IPS DF 4.7 (cell line): ENCODE data around the gene MBTPS1.

Experiments
- DNase-seq: peaks from one replicate; pipeline ENCODE4 v3.0.0-alpha.2; 2013; ENCODE audit warnings: low spot score; ENCODE audit errors: extremely low read depth

MBTPS1 gene

GRCh38 chr16:84036982-84037425 lies 79.7 kb downstream of the MBTPS1 start:
- DNase-seq: no peak

GRCh38 chr16:84036131-84036530 lies 80.6 kb downstream of the MBTPS1 start:
- no peak for DNase-seq

- no peak for DNase-seq
These were observed 82.2 kb downstream of the MBTPS1 start for GRCh38 chr16:84034516-84034915.

DNA sequence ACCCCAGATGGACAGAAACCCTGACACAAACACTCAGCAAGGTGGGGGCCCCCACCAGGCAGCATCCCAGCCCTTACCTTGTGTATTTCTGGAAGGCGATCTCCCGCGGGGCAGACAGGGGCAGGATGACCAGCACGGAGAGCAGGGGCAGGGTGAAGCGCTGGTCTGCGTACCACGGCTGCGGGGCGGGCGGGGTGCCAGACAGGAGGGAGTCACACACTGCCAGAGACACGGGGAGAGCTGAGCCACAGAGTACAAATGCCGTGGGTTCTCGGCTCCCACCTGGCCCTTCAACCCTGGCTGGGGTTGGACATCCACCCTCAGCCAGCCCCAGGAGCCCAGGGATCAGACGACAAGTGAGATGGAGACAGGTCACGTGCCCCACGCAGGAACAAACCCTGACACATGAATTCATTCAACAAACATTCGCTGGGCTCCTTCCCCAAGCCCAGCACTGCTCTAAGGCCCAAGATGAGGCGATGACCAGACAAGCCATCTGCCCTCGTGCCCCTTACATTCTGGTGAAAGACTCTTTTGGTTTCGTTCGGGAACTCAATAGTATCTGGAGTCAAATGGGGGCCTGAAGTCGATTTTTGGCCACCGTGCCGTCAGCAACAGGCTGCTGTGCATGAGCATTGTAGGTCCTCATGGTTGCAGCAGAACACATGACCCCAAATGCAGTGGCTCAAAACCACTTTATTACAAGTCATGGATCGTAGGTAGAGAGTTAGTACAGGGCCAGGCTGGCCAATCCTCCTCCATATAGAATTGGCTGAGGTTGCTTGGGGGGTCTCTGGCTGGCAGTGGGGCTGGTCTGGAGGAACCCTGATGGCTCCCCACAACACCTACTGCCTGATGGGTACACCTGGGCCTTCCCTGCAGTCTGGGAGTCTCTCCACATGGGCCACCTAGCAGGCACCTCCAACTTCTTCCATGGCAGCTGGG lies 83.2 kb downstream of the MBTPS1 start:
- no peak for DNase-seq

- no peak for DNase-seq
These were observed 84.1 kb downstream of the MBTPS1 start for GRCh38 chr16:84032458-84033178.

DNA sequence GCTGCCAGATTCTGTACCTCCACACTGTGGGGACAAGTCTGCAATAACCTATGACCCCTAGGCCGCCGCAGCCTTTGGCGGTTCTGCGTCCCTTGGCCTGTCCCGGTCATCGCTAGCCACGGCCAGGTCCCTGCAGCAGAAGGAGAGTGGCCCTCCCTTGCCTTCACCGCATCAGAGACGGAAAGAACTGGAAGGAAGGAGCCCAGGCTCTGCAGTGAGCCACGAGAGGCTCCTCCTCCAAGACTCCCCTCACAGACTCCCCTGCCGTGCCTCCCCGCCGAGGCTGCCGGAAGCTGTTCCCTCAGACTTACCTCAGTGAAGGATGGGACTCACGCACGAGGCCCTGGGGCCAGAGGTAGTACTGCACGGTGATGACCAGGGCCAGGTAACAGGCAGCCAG lies 85.2 kb downstream of the MBTPS1 start:
- DNase-seq: no peak

DNA sequence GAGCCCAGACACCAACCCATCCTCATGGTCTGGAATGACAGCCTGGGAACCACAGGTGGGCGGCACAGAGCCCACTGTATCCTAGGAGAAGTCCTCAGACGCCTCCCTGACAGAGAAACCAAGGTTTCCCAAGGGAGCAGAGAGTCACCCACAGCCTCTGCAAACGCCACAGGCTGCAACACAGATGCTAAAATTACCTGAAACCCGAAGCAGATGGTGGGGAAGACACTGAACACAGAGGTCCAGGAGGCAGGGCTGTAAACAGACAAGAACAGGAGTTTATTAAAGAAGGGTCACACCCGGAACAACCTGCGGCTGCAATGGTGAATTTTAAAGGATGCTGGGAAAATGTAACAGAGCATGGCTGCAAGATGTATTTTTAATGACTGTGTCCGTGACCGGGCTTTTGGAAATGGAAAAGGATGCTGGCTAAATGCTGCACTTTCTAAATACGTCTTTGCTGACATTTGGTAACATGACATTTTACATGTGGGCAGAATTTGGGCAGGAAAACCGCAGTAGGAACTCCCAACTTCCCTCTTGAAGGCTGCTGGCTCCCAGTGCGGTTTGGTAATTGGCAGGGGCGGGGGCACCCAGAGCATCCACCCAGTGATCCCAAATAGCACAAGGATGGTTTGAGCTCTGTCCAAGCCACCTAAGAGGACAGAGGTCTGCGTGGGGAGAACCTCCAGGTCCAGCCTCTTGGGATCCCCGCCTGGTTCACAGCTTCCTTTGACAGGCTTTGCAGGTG lies 87.3 kb downstream of the MBTPS1 start:
- no peak for DNase-seq

DNA sequence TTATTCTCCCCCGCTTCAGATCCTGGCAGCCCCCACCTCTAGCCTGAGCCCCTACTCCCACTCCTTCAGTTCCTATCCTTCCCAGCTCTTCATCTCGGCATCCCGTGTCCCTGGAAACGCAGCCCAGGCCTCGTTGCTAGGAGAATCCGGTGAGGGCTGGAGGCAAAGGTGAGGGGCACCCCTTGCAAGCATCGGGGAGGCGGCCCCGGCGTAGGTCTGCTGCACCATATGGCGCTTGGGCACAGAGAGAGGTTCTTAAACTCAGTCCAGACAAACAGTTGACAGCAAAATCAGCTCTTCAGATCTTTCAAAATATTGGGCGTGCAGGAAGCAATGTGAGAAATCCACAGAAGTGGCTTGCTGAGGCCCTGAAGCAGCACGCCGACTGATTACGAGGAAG lies 89.1 kb downstream of the MBTPS1 start:
- DNase-seq: no peak

DNA sequence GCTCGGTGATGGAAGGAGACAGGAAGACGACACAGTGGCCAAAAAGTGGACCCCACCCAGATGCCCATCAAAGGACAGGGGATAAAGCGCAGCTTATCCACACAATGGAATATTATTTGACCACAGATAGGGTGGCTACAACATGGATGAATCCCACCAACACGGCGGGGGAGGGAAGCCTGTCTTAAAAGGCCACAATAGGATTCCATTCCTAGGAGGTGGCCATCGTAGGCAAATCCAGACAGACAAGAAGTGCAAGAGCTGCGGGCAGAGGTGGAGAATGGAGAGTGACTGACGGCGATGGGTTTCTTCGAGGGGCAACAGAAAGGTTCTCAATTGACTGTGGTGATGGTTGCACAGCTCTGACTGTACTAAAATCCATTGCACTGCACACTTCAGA lies 90.1 kb downstream of the MBTPS1 start:
- no peak for DNase-seq

DNA sequence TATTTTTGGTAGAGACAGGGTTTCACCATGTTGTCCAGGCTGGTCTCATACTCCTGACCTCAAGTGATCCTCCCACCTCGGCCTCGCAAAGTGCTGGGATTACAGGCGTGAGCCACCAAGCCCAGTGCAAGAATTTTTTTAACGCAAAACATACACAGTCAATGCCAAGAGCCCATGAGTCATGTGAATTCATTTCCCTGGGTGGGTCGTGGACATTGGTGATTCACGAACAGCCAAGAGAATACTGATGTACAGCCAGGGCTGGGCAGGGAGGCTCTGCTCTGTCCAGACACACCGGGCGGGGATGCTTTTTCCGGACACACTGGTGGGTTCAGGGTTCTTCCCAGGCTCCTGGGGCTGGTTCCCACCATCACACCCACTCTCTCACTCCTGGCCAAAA lies 91.9 kb downstream of the MBTPS1 start:
- no peak for DNase-seq

DNA sequence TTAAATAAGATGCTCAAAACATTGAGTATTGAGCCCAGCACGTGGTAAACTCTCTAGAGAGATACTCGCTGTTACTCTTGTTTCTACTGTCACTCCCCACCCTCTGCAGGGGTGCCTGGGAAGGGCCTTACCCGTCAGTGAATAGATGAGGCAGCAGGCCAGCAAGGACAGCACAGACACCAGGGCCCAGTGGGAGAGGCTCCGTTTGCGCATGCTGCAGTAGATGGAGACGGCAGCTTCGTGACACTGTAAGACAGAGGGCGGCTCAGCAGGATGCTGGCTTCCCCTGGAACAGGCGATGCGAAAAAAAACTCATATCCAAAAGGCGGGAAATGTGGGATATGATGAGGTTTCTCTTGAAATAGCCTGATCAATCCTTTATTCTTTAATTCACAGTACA lies 94.1 kb downstream of the MBTPS1 start:
- DNase-seq: no peak

DNA sequence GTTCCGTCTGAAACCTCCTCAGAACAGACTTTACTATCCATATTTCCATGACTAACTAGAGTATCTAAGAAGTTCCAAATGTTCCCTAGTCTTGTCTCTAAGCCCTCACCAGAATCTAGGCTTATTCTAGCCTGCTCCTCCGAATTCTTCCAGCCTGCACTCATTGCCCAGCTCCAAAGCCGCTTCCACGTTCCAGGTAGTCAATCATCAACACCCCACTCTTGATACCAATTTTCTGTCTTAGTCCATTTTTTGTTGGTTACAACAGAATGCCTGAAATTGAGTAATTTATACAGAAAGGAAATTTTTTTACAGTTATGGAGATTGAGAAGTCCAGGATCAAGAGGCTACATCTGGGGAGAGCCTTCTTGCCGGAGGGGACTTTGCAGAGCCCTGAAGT lies 95.3 kb downstream of the MBTPS1 start:
- DNase-seq: no peak

DNA sequence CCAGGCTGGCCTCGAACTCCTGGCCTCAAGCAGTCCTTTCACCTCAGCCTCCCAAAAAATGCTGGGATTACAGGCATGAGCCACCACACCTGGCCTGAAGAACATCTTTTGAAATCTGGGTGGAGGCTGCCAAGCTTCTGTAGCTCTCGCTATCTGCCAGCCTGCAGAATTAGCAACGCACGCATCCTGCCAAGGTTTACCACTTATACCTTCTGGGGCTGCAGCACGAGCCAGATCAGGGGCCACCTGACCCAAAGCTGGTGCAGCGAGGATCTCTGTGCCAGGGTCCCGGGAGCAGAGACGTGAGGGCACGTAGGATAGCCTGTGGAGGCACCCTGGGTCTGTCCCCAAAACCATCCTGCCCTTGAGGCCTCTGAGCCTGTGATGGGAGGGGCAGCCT lies 96.4 kb downstream of the MBTPS1 start:
- no peak for DNase-seq

- DNase-seq: no peak
These were observed 98.0 kb downstream of the MBTPS1 start for GRCh38 chr16:84018710-84019109.

GRCh38 chr16:84016477-84016876 lies 100.3 kb downstream of the MBTPS1 start:
- no peak for DNase-seq

- no peak for DNase-seq
These were observed 101.3 kb downstream of the MBTPS1 start for GRCh38 chr16:84015399-84015798.

DNA sequence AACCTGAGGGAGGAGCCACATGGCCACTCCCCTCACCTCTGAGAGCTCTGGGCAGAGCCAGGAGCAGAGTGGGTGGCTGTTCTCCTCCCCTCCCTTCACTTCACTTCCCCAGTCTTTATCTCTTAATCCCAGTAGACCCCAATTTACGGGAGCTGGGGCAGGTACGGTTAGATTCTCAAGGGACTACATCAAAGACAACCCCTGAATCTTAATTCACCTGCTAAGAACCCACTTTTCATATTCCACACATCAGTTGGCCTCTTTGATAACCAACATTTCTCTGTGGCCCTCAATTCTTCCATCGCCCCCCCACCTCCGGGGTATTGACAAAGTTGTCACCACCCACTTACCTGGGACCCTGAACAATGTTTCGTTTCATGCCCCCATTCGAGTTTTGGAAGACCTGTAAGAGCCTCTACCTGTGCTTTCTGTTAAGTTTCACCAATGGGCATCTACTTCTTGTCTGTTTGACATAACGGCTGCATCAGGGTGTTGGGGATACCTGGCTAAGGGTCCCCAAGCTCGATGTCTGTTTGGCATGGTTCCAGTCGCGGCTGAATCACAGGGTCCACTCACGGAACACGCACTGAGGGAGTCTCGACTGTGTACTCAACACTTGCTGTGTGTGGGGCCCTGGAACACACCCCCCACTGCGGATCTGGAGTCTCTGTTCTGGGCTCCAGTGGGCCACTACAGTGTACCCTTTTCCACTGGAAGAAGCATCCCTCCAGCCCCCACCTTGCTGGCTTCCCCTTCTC lies 102.0 kb downstream of the MBTPS1 start:
- no peak for DNase-seq

DNA sequence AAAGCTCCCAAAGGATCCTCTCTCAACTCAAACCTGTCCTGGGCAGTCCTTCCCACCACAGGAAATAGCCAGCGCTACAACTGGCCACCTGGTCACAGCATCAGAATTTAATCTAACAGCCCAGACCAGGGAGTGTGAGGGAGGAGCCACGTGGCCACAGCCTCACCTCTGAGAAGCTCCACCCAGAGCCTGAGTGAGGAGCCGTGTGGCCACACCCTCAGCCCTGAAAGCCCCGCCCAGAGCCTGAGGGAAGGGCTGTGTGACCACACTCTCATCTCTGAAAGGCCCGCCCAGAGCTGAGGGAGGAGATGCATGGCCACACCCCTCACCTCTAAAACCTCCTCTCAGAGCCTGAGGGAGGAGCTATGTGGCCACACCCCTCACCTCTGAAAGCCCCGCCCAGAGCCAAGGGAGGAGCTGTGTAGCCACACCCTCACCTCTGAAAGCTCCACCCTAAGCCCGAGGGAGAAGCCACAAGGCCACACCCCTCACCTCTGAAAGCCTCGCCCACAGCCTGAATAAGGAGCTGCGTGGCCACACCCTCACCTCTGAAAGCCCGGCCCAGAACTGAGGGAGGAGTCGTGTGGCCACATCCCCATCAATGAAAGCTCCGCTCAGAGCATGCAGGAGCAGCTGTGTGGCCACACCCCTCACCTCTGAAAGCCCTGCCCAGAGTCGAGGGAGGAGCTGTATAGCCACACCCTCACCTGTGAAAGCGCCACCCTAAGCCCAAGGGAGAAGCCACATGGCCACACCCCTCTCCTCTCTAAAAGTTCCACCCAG lies 102.8 kb downstream of the MBTPS1 start:
- DNase-seq: peak; percentile 96

GRCh38 chr16:84009282-84009681 lies 107.5 kb downstream of the MBTPS1 start:
- no peak for DNase-seq

DNA sequence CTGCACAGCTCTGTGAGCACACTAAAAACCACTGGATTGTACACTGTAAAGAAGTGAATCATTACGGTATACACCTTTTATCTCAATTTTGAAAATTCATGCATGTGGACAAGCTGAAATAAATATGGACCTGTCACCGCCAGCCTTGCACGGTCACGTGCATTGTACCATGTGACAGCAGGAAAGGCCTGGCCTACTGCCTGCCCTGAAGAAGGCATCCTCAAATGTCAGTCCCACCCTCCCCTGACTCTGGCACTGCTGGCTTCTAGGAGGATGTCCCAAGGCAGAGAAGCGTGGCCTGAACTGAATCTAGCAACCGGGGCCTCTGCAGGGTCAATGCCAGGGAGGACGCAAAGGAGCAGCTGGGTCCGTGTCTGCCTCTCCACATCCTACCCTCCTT lies 108.8 kb downstream of the MBTPS1 start:
- DNase-seq: no peak
